HEK293 (cell line): ENCODE data around the gene TTC13.

Experiments used
- KLF1 ChIP-seq: fragments of 450-650 bp; formaldehyde crosslinking; IDR thresholded peaks from 2 replicates; pipeline ENCODE4 v1.5.1; 2016; ENCODE audit warnings: missing biosample characterization, missing genetic modification characterization
- RBAK ChIP-seq: fragments of 450-650 bp; formaldehyde crosslinking; IDR thresholded peaks from 2 replicates; pipeline ENCODE4 v1.5.1; 2016; ENCODE audit warnings: missing biosample characterization, missing genetic modification characterization
- SCRT2 ChIP-seq: fragments of 450-650 bp; formaldehyde crosslinking; IDR thresholded peaks from 2 replicates; pipeline ENCODE4 v1.5.1; 2016; ENCODE audit warnings: missing biosample characterization, missing genetic modification characterization
- SETDB1 ChIP-seq: IDR thresholded peaks from one replicate; pipeline ENCODE4 v1.6.1; 2017; ENCODE audit warnings: mild to moderate bottlenecking, low read length, moderate library complexity, mixed read lengths; ENCODE audit not compliant: insufficient read length
- YY2 ChIP-seq: fragments of 450-650 bp; formaldehyde crosslinking; IDR thresholded peaks from 2 replicates; pipeline ENCODE4 v1.5.1; 2016; ENCODE audit warnings: missing biosample characterization, missing genetic modification characterization
- ZFP69B ChIP-seq: fragments of 450-650 bp; formaldehyde crosslinking; IDR thresholded peaks from 2 replicates; pipeline ENCODE4 v1.5.1; 2016; ENCODE audit warnings: missing biosample characterization, missing genetic modification characterization
- ZNF155 ChIP-seq: fragments of 450-650 bp; formaldehyde crosslinking; IDR thresholded peaks from 2 replicates; pipeline ENCODE4 v1.5.1; 2016; ENCODE audit warnings: missing biosample characterization, missing genetic modification characterization
- ZNF394 ChIP-seq: fragments of 450-650 bp; formaldehyde crosslinking; IDR thresholded peaks from 2 replicates; pipeline ENCODE4 v1.5.1; 2016; ENCODE audit warnings: missing biosample characterization, missing genetic modification characterization, mild to moderate bottlenecking, moderate library complexity, borderline replicate concordance
- ZNF548 ChIP-seq: fragments of 450-650 bp; formaldehyde crosslinking; IDR thresholded peaks from 2 replicates; pipeline ENCODE4 v1.5.1; 2016; ENCODE audit warnings: missing biosample characterization, missing genetic modification characterization
- ZNF600 ChIP-seq: fragments of 450-650 bp; formaldehyde crosslinking; IDR thresholded peaks from 2 replicates; pipeline ENCODE4 v1.5.1; 2016; ENCODE audit warnings: missing biosample characterization, missing genetic modification characterization
- ZNF664 ChIP-seq: fragments of 450-650 bp; formaldehyde crosslinking; IDR thresholded peaks from 2 replicates; pipeline ENCODE4 v1.5.1; 2016; ENCODE audit warnings: missing biosample characterization, missing genetic modification characterization
- ZNF785 ChIP-seq: fragments of 450-650 bp; formaldehyde crosslinking; IDR thresholded peaks from 2 replicates; pipeline ENCODE4 v1.5.1; 2016; ENCODE audit warnings: missing biosample characterization, missing genetic modification characterization
- ZNF830 ChIP-seq: fragments of 450-650 bp; IDR thresholded peaks from 2 replicates; pipeline ENCODE4 v1.5.0; 2018; ENCODE audit warnings: missing biosample characterization, missing genetic modification characterization, low read depth, mild to moderate bottlenecking, moderate library complexity
- ZNF843 ChIP-seq: fragments of 450-650 bp; formaldehyde crosslinking; IDR thresholded peaks from 2 replicates; pipeline ENCODE4 v1.5.1; 2016; ENCODE audit warnings: missing biosample characterization, missing genetic modification characterization
- TF ChIP-seq, protein P1 (sequence below): fragments of 450-650 bp; IDR thresholded peaks from 2 replicates; pipeline ENCODE4 v1.5.1; 2018; ENCODE audit warnings: missing biosample characterization, mild to moderate bottlenecking, missing genetic modification characterization
- TF ChIP-seq, protein P2 (sequence below): fragments of 450-650 bp; formaldehyde crosslinking; IDR thresholded peaks from 2 replicates; pipeline ENCODE4 v1.5.1; 2016; ENCODE audit warnings: missing biosample characterization, missing genetic modification characterization
- TF ChIP-seq, protein P3 (sequence below): fragments of 450-650 bp; IDR thresholded peaks from 2 replicates; pipeline ENCODE4 v1.5.1; 2018; ENCODE audit warnings: missing biosample characterization, missing genetic modification characterization
- TF ChIP-seq, protein P4 (sequence below): fragments of 450-650 bp; formaldehyde crosslinking; IDR thresholded peaks from 2 replicates; pipeline ENCODE4 v1.5.1; 2016; ENCODE audit warnings: missing biosample characterization, missing genetic modification characterization
- TF ChIP-seq, protein P5 (sequence below): fragments of 450-650 bp; formaldehyde crosslinking; IDR thresholded peaks from 2 replicates; pipeline ENCODE4 v1.5.1; 2016; ENCODE audit warnings: missing biosample characterization, missing genetic modification characterization
- TF ChIP-seq, protein P6 (sequence below): fragments of 450-650 bp; formaldehyde crosslinking; IDR thresholded peaks from 2 replicates; pipeline ENCODE4 v1.5.0; 2017; ENCODE audit warnings: missing biosample characterization, missing genetic modification characterization, borderline replicate concordance
- TF ChIP-seq, protein P7 (sequence below): IDR thresholded peaks from 2 replicates; pipeline ENCODE4 v1.6.1; 2011; ENCODE audit warnings: mild to moderate bottlenecking, low read depth, low read length, borderline replicate concordance
- TF ChIP-seq, protein P8 (sequence below): fragments of 450-650 bp; formaldehyde crosslinking; conservative IDR thresholded peaks from 2 replicates; pipeline ENCODE4 v1.5.1; 2016; ENCODE audit warnings: low read depth, missing biosample characterization, missing genetic modification characterization

The TTC13 gene

DNA sequence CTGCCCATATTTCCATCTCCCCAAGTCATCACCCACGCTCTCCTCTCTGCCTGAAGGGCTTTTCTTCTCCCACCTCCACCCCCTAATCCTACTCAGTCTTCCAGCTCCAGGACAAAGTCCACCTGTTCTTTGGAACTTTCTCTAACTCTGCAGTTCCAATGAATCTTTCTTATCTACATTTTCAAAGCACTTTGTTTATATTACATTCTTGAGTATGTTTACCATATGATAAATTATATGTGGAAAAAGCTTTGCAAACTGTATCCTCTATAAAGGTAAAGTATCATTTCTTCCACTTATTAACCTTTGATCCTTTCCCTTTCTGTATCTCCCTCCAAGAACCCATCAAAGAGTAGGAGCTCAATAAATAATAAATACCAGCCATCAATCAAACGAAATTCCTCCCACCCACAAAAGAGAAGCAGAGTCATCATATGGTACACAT, 39.7 kb downstream of the TTC13 start (continued):
- no peak for TF ChIP-seq ZNF548
- no peak for TF ChIP-seq RBAK (tag by site-specific recombination)
- TF ChIP-seq ZNF155 (tag by site-specific recombination), result no peak
- TF ChIP-seq KLF1, result no peak
- no peak for TF ChIP-seq ZNF394
- TF ChIP-seq, protein P1, sequence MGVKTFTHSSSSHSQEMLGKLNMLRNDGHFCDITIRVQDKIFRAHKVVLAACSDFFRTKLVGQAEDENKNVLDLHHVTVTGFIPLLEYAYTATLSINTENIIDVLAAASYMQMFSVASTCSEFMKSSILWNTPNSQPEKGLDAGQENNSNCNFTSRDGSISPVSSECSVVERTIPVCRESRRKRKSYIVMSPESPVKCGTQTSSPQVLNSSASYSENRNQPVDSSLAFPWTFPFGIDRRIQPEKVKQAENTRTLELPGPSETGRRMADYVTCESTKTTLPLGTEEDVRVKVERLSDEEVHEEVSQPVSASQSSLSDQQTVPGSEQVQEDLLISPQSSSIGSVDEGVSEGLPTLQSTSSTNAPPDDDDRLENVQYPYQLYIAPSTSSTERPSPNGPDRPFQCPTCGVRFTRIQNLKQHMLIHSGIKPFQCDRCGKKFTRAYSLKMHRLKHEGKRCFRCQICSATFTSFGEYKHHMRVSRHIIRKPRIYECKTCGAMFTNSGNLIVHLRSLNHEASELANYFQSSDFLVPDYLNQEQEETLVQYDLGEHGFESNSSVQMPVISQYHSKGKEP, result no peak
- no peak for TF ChIP-seq SCRT2 (tag by site-specific recombination)
- TF ChIP-seq, protein P2, sequence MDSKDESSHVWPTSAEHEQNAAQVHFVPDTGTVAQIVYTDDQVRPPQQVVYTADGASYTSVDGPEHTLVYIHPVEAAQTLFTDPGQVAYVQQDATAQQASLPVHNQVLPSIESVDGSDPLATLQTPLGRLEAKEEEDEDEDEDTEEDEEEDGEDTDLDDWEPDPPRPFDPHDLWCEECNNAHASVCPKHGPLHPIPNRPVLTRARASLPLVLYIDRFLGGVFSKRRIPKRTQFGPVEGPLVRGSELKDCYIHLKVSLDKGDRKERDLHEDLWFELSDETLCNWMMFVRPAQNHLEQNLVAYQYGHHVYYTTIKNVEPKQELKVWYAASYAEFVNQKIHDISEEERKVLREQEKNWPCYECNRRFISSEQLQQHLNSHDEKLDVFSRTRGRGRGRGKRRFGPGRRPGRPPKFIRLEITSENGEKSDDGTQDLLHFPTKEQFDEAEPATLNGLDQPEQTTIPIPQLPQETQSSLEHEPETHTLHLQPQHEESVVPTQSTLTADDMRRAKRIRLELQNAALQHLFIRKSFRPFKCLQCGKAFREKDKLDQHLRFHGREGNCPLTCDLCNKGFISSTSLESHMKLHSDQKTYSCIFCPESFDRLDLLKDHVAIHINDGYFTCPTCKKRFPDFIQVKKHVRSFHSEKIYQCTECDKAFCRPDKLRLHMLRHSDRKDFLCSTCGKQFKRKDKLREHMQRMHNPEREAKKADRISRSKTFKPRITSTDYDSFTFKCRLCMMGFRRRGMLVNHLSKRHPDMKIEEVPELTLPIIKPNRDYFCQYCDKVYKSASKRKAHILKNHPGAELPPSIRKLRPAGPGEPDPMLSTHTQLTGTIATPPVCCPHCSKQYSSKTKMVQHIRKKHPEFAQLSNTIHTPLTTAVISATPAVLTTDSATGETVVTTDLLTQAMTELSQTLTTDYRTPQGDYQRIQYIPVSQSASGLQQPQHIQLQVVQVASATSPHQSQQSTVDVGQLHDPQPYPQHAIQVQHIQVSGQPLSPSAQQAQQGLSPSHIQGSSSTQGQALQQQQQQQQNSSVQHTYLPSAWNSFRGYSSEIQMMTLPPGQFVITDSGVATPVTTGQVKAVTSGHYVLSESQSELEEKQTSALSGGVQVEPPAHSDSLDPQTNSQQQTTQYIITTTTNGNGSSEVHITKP, result peak; percentile 65; the same call in 1 of the 2 replicates
- no peak for TF ChIP-seq YY2 (tag by site-specific recombination)
- TF ChIP-seq, protein P3, sequence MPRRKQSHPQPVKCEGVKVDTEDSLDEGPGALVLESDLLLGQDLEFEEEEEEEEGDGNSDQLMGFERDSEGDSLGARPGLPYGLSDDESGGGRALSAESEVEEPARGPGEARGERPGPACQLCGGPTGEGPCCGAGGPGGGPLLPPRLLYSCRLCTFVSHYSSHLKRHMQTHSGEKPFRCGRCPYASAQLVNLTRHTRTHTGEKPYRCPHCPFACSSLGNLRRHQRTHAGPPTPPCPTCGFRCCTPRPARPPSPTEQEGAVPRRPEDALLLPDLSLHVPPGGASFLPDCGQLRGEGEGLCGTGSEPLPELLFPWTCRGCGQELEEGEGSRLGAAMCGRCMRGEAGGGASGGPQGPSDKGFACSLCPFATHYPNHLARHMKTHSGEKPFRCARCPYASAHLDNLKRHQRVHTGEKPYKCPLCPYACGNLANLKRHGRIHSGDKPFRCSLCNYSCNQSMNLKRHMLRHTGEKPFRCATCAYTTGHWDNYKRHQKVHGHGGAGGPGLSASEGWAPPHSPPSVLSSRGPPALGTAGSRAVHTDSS (tag by site-specific recombination), result no peak
- no peak for TF ChIP-seq ZNF830 (tag by site-specific recombination)
- TF ChIP-seq ZNF843, result peak; percentile 98
- TF ChIP-seq ZFP69B (tag by site-specific recombination), result no peak
- TF ChIP-seq, protein P4, sequence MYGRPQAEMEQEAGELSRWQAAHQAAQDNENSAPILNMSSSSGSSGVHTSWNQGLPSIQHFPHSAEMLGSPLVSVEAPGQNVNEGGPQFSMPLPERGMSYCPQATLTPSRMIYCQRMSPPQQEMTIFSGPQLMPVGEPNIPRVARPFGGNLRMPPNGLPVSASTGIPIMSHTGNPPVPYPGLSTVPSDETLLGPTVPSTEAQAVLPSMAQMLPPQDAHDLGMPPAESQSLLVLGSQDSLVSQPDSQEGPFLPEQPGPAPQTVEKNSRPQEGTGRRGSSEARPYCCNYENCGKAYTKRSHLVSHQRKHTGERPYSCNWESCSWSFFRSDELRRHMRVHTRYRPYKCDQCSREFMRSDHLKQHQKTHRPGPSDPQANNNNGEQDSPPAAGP (tag by site-specific recombination), result no peak
- peak; percentile 75 for TF ChIP-seq ZNF600 (tag by site-specific recombination)
- TF ChIP-seq, protein P5, sequence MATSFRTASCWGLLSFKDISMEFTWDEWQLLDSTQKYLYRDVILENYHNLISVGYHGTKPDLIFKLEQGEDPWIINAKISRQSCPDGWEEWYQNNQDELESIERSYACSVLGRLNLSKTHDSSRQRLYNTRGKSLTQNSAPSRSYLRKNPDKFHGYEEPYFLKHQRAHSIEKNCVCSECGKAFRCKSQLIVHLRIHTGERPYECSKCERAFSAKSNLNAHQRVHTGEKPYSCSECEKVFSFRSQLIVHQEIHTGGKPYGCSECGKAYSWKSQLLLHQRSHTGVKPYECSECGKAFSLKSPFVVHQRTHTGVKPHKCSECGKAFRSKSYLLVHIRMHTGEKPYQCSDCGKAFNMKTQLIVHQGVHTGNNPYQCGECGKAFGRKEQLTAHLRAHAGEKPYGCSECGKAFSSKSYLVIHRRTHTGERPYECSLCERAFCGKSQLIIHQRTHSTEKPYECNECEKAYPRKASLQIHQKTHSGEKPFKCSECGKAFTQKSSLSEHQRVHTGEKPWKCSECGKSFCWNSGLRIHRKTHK (tag by site-specific recombination), result no peak
- TF ChIP-seq, protein P6, sequence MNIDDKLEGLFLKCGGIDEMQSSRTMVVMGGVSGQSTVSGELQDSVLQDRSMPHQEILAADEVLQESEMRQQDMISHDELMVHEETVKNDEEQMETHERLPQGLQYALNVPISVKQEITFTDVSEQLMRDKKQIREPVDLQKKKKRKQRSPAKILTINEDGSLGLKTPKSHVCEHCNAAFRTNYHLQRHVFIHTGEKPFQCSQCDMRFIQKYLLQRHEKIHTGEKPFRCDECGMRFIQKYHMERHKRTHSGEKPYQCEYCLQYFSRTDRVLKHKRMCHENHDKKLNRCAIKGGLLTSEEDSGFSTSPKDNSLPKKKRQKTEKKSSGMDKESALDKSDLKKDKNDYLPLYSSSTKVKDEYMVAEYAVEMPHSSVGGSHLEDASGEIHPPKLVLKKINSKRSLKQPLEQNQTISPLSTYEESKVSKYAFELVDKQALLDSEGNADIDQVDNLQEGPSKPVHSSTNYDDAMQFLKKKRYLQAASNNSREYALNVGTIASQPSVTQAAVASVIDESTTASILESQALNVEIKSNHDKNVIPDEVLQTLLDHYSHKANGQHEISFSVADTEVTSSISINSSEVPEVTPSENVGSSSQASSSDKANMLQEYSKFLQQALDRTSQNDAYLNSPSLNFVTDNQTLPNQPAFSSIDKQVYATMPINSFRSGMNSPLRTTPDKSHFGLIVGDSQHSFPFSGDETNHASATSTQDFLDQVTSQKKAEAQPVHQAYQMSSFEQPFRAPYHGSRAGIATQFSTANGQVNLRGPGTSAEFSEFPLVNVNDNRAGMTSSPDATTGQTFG, result no peak
- no peak for TF ChIP-seq SETDB1
- no peak for TF ChIP-seq ZNF785
- no peak for TF ChIP-seq ZNF664 (tag by site-specific recombination)
- TF ChIP-seq, protein P7, sequence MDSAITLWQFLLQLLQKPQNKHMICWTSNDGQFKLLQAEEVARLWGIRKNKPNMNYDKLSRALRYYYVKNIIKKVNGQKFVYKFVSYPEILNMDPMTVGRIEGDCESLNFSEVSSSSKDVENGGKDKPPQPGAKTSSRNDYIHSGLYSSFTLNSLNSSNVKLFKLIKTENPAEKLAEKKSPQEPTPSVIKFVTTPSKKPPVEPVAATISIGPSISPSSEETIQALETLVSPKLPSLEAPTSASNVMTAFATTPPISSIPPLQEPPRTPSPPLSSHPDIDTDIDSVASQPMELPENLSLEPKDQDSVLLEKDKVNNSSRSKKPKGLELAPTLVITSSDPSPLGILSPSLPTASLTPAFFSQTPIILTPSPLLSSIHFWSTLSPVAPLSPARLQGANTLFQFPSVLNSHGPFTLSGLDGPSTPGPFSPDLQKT, result no peak
- TF ChIP-seq, protein P8, sequence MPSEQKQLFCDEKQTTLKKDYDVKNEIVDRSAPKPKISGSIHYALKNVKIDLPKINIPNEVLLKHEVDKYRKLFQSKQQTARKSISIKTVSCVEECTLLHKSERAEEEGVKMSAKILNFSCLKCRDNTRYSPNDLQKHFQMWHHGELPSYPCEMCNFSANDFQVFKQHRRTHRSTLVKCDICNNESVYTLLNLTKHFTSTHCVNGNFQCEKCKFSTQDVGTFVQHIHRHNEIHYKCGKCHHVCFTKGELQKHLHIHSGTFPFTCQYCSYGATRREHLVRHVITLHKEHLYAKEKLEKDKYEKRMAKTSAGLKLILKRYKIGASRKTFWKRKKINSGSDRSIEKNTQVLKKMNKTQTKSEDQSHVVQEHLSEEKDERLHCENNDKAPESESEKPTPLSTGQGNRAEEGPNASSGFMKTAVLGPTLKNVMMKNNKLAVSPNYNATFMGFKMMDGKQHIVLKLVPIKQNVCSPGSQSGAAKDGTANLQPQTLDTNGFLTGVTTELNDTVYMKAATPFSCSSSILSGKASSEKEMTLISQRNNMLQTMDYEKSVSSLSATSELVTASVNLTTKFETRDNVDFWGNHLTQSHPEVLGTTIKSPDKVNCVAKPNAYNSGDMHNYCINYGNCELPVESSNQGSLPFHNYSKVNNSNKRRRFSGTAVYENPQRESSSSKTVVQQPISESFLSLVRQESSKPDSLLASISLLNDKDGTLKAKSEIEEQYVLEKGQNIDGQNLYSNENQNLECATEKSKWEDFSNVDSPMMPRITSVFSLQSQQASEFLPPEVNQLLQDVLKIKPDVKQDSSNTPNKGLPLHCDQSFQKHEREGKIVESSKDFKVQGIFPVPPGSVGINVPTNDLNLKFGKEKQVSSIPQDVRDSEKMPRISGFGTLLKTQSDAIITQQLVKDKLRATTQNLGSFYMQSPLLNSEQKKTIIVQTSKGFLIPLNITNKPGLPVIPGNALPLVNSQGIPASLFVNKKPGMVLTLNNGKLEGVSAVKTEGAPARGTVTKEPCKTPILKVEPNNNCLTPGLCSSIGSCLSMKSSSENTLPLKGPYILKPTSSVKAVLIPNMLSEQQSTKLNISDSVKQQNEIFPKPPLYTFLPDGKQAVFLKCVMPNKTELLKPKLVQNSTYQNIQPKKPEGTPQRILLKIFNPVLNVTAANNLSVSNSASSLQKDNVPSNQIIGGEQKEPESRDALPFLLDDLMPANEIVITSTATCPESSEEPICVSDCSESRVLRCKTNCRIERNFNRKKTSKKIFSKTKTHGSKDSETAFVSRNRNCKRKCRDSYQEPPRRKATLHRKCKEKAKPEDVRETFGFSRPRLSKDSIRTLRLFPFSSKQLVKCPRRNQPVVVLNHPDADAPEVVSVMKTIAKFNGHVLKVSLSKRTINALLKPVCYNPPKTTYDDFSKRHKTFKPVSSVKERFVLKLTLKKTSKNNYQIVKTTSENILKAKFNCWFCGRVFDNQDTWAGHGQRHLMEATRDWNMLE (tag by site-specific recombination), result no peak
